ENCODE measurements around the gene ATP11B. TPM values are rescaled to one million over a fixed set of nuclear protein-coding genes. Genes with fewer than 3 reads are reported as not detected.

ATP11B gene
- total RNA-seq, 6 experiments from 2014 or later = 43.9 to 60.5 (median 51.5) TPM

DNA sequence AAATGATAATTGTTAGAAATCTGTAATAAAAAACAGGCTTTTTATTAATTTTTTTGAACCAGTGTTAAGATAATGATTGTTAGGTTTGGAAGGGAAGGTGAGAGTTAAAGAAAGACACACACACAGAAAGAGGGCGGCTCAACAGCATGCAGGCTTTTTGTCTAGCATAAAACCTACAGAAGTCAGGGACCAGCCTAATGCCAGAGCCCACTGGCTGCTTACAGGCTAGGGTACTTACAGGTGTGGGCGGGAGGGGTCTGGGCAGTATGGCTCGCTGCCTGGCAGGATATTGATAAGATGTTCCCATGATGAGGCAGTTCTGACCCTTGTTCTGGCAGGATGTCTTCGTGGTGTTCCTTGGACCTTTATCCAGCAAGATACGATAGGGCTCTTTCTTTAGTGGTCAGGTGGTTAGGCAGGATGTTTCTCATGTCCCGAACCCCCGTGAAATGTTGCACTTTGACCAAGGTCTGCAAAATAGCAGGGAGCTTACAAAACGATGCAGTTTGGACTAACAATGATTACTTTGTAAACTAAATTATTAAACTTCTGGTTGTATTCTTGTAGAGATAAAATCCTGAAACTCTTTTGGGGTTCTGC is 102.3 kb downstream of the ATP11B start:
- no peak for DNase-seq
- no peak overlapping the region for H3K27ac Mint-ChIP-seq
- H3K4me3 Mint-ChIP-seq = no peak overlapping the region
- H3K9me3 Mint-ChIP-seq = no peaks in the 10 kb centered on the region
- TF ChIP-seq, protein P1, sequence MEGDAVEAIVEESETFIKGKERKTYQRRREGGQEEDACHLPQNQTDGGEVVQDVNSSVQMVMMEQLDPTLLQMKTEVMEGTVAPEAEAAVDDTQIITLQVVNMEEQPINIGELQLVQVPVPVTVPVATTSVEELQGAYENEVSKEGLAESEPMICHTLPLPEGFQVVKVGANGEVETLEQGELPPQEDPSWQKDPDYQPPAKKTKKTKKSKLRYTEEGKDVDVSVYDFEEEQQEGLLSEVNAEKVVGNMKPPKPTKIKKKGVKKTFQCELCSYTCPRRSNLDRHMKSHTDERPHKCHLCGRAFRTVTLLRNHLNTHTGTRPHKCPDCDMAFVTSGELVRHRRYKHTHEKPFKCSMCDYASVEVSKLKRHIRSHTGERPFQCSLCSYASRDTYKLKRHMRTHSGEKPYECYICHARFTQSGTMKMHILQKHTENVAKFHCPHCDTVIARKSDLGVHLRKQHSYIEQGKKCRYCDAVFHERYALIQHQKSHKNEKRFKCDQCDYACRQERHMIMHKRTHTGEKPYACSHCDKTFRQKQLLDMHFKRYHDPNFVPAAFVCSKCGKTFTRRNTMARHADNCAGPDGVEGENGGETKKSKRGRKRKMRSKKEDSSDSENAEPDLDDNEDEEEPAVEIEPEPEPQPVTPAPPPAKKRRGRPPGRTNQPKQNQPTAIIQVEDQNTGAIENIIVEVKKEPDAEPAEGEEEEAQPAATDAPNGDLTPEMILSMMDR (IDR thresholded peaks at IDR 0.05) = no peak
- H3K27me3 Mint-ChIP-seq (ENCODE audit: insufficient read depth) = no peaks in the 10 kb centered on the region
- H3K4me1 Mint-ChIP-seq (ENCODE audit: low read depth) = no peaks in the 10 kb centered on the region
- H3K36me3 Mint-ChIP-seq (ENCODE audit: low read depth) = peaks cover 17% of the 10 kb centered on the region

DNA sequence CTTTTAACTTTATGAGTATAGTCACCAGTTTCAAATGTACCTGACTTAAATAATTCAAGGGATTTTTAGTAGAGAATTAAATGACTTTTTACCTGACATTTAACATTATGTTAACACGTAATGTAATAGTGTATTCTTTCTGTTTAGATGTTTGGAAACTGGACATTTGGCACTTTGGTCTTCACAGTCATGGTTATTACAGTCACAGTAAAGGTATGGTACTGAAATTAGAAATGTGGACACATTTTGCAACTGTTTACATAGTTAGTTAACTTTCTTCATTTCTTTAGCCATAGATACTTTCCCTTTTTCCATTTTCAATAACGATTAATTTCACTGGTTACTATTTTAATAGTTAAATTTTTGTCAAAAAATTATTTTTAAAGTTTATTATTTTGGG is 103.2 kb downstream of the ATP11B start:
- H3K4me3 Mint-ChIP-seq = no peak overlapping the region
- H3K36me3 Mint-ChIP-seq (ENCODE audit: low read depth) = peaks cover 12% of the 10 kb centered on the region
- no peaks in the 10 kb centered on the region for H3K4me1 Mint-ChIP-seq (ENCODE audit: low read depth)
- DNase-seq = no peak
- no peaks in the 10 kb centered on the region for H3K9me3 Mint-ChIP-seq
- TF ChIP-seq, protein P1 (IDR thresholded peaks at IDR 0.05) = no peak
- H3K27me3 Mint-ChIP-seq (ENCODE audit: insufficient read depth) = no peaks in the 10 kb centered on the region
- no peak overlapping the region for H3K27ac Mint-ChIP-seq

DNA sequence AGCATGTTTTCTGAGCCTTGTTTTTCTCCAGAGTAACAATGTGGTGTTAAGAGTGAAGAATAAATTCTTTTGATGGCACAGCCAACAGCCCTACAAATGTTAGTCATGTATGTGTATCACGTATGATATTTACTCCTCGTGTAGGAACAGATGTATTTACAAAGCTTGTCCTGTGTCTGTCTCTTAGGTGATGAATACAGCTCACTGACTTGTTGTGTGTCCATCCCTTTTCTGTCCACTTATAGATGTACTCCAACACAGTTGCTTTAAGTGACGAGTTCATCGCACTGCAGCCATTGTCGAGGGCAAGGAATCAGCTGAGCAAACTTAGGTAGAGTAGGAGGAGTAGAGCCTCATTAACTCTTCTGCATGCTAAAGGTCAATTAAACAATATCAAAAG is 108.9 kb downstream of the ATP11B start:
- no peak for DNase-seq
- TF ChIP-seq, protein P1 (IDR thresholded peaks at IDR 0.05) = no peak
- Mint-ChIP-seq H3K27me3 (ENCODE audit: insufficient read depth) (no peaks in the 10 kb centered on the region), H3K27ac (no peak overlapping the region), H3K4me1 (ENCODE audit: low read depth) (no peaks in the 10 kb centered on the region), H3K4me3 (no peak overlapping the region), H3K36me3 (ENCODE audit: low read depth) (peaks cover 6% of the 10 kb centered on the region; the same call in 1 of the 2 replicates), H3K9me3 (no peaks in the 10 kb centered on the region)

DNA sequence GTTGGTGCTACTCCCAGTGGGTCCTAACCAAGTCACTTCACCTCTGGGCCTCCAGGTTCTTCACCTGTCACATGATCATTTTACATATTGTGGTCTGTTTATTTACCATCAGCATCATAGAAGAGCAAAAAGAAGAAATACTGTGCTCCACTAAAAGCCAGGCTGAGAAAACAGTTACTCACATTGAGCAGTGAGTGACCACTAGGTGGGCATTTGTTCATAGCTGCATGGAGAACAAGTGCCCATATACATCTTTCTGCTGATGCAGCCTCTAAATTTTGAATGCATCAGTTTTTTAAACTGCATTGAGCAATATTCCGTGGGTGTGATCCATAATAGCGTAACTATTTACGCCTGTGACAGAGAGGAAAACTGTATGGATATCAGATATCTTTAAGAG is 110.9 kb downstream of the ATP11B start:
- H3K4me3 Mint-ChIP-seq = no peak overlapping the region
- no peaks in the 10 kb centered on the region for H3K27me3 Mint-ChIP-seq (ENCODE audit: insufficient read depth)
- DNase-seq = no peak
- TF ChIP-seq, protein P1 (IDR thresholded peaks at IDR 0.05) = peak; percentile 57
- H3K27ac Mint-ChIP-seq = no peak overlapping the region
- no peaks in the 10 kb centered on the region for H3K9me3 Mint-ChIP-seq
- H3K36me3 Mint-ChIP-seq (ENCODE audit: low read depth) = peaks cover 6% of the 10 kb centered on the region; the same call in 1 of the 2 replicates
- H3K4me1 Mint-ChIP-seq (ENCODE audit: low read depth) = peaks cover 9% of the 10 kb centered on the region

DNA sequence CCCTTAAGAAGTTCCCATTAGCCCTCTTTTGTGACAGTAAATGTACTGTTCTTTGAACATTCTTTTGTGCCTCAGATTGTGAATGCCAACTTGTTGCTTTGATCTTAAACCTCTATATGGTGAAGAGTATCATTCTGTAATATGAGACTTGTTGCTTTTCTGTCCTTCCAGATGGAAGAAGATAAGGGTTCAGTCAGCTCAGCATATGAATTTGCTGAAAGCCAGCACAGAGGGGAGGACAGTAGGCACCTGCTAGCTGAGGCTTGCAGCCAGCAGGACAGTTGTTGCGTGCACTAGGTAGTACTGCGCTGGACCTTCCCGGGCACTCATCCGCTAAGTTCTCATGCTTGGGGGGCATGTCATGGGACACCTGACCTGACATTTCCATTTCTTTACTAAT is 112.3 kb downstream of the ATP11B start:
- H3K27me3 Mint-ChIP-seq (ENCODE audit: insufficient read depth) = no peaks in the 10 kb centered on the region
- H3K9me3 Mint-ChIP-seq = no peaks in the 10 kb centered on the region
- no peak overlapping the region for H3K4me3 Mint-ChIP-seq
- no peak overlapping the region for H3K27ac Mint-ChIP-seq
- TF ChIP-seq, protein P1 (IDR thresholded peaks at IDR 0.05) = no peak
- no peak for DNase-seq
- peaks cover 6% of the 10 kb centered on the region; the same call in 1 of the 2 replicates for H3K36me3 Mint-ChIP-seq (ENCODE audit: low read depth)
- H3K4me1 Mint-ChIP-seq (ENCODE audit: low read depth) = peaks cover 15% of the 10 kb centered on the region

Measured in HFFc6 (cell line).